GM12891 (cell line): ENCODE results near the gene FUS. TPM values are rescaled to one million over a fixed set of nuclear protein-coding genes. Genes with fewer than 3 reads are reported as not detected.

Source experiments
- DNase-seq: peaks from one replicate; pipeline ENCODE4 v3.0.0; 2011; ENCODE audit warnings: low spot score; ENCODE audit not compliant: insufficient read length
- FAIRE-seq: peaks from 2 replicates; lab custom pipeline; 2011; peaks lifted over from hg19 to GRCh38; lab: Jason Lieb, UNC
- PAX5 ChIP-seq: IDR thresholded peaks from 2 replicates; pipeline ENCODE4 v1.6.1; 2011; ENCODE audit warnings: low read length, moderate library complexity, mild to moderate bottlenecking; ENCODE audit not compliant: insufficient read depth, severe bottlenecking
- POLR2A ChIP-seq: IDR thresholded peaks from 2 replicates; pipeline ENCODE4 v1.6.1; 2011; ENCODE audit warnings: low read depth, low read length, control low read depth
- POLR2AphosphoS5 ChIP-seq: IDR thresholded peaks from 2 replicates; pipeline ENCODE4 v1.6.1; 2011; ENCODE audit warnings: low read depth, low read length, control low read depth
- POU2F2 ChIP-seq: IDR thresholded peaks from 2 replicates; pipeline ENCODE4 v1.6.1; 2011; ENCODE audit warnings: low read depth, mild to moderate bottlenecking, control low read depth, low read length, moderate library complexity
- SPI1 ChIP-seq: IDR thresholded peaks from 2 replicates; pipeline ENCODE4 v1.6.1; 2011; ENCODE audit warnings: low read depth, low read length, control low read depth
- TAF1 ChIP-seq: IDR thresholded peaks from 2 replicates; pipeline ENCODE4 v1.6.1; 2011; ENCODE audit warnings: low read depth, low read length, control low read depth
- polyA plus RNA-seq: library from polyadenylated mRNA; unstranded; fragments of >200 nt; gene quantifications from one replicate; pipeline ENCODE4 v1.2.1, GENCODE V29; 2012; ENCODE audit warnings: low read depth, missing spikeins, inconsistent platforms; ENCODE audit not compliant: missing spikeins

Gene FUS
- polyA plus RNA-seq, result 528 TPM

DNA sequence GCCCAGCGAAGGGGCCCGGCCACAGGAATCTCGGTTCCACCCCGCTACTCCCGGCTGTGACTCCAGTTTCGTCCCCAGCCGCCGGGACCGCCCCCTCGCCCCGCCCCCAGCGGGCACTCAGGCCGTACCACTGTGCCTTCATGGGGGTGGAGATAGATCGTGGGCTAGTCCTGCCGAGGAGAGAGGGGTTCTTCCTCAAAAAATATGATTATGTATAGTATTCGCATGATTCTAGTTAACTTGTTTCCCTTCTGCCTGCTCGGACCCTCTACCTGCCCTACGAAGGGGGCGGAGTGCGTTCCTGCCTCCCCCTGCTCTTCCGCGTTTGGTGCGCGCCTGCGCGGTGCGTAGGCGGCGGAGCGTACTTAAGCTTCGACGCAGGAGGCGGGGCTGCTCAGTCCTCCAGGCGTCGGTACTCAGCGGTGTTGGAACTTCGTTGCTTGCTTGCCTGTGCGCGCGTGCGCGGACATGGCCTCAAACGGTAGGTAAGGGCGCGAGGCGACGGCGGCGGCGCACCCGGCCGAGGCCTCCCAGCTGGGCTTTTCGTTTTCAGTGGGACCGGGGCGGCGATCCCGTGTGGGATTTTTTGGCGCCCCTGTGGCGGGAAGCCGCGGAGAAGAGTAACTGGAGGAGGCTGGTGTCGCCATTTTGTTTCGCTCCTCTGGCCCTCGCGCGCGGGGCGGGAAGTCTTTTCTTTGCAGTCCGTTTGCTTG lies at the start of gene FUS:
Gene FUS, plus strand, starts transcription at position 393 of the 713 bp plus-strand sequence. Its CDS starts 76 bp downstream, at position 469.
- FAIRE-seq (peak; percentile 98), DNase-seq (peak; percentile 84)

DNA sequence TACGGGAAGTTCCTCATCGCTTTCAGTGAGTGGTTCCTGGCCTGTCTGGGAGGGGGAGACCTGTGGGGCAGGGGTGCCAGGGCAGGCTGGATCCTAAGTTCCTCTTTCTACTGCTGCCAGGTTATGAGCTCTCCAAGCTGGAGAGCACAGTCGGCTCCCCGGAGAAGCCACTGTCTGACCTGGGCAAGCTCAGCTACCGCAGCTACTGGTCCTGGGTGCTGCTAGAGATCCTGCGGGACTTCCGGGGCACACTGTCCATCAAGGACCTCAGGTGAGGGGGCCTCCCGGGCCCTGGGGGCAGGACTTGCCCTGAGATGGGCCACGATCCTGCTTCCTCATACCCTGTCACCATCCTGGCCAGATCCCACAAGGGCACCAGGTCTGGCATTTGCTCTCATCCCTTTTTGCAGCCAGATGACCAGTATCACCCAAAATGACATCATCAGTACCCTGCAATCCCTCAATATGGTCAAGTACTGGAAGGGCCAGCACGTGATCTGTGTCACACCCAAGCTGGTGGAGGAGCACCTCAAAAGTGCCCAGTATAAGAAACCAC lies 49.5 kb upstream of the FUS start:
- no peak for TF ChIP-seq POU2F2
- no peak for TF ChIP-seq SPI1
- no peak for TF ChIP-seq POLR2AphosphoS5
- no peak for TF ChIP-seq TAF1
- TF ChIP-seq POLR2A, result no peak
- no peak for TF ChIP-seq PAX5
- FAIRE-seq (no peak), DNase-seq (no peak)

More for the DNA sequence above, at the start of gene FUS:
- peak; percentile 99 for TF ChIP-seq PAX5
- peak; percentile 100 for TF ChIP-seq POLR2A
- 0 out of 2 replicates have a peak, but pooled peaks have one; percentile 29 for TF ChIP-seq SPI1
- peak; percentile 99 for TF ChIP-seq POU2F2
- peak; percentile 100 for TF ChIP-seq POLR2AphosphoS5
- peak; percentile 100 for TF ChIP-seq TAF1

DNA sequence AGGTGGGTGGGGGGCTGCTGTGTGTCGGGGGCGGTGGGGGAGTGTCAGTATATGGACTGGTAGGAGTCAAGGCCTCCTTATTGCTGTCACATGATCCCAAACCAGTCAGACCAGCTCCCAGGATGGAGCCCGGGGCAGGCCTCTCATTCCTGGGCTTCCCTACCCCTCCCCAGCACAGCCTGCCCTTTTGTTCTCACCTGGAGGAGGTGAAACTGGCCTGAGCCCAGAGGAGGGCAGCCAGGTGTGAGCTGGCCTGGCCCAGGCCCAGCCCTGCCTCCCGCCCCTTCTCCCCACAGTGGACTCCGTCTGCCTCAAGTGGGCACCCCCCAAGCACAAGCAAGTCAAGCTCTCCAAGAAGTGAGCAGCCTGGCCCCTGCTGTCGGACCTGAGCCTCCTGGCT lies 49.0 kb upstream of the FUS start:
- no peak for DNase-seq
- FAIRE-seq, result no peak

DNA sequence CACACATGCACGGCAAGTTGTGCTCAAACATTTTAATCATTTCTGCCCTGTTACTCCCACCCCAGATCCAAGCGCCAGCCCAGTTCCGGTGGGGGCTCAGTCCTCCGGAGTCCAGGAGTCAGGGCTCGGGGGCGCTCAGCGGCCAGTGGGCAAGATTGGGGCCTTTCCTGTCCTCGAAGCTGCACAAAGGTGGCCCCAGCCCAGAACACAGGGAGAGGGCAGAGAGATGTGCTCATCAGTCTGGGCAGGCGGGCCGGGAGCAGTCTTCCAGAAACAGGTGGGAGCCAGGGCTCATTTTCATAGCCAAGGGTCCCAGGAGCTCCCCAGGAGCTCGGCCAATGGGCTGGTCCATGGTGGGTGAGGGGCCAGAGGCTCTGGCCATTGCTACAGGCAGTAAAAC lies 48.5 kb upstream of the FUS start:
- DNase-seq, result no peak
- no peak for FAIRE-seq
- TF ChIP-seq POLR2AphosphoS5 (no peak), TAF1 (no peak), SPI1 (no peak), POU2F2 (no peak), PAX5 (no peak)

More for the DNA sequence above, 49.0 kb upstream of the FUS start:
- TF ChIP-seq SPI1 (no peak), PAX5 (no peak), TAF1 (no peak), POLR2AphosphoS5 (no peak)

DNA sequence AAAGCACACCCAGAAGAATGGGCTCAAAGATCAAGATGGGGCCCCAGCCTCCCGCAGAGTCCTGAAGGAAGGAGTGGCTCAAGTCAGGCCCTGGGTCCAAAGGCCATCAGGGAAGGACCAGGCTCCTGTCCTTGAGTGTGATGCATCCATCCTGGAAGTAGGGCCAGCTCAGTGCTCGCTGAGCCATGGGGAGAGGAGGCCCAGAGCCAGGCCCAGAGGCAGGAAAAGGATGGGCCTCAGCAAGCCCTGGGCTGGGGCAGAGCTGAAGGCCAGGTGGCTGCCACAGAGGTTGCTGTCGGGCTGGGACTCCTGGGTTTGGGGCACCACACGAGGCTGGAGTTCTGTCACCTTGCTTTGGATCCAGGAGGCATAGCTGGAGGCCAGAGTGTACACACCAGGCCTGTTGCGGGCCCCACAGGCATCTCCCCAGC lies 48.1 kb upstream of the FUS start:
- FAIRE-seq (no peak), DNase-seq (no peak)
- TF ChIP-seq PAX5 (no peak), TAF1 (no peak), SPI1 (no peak), POU2F2 (no peak), POLR2A (no peak), POLR2AphosphoS5 (no peak)

DNA sequence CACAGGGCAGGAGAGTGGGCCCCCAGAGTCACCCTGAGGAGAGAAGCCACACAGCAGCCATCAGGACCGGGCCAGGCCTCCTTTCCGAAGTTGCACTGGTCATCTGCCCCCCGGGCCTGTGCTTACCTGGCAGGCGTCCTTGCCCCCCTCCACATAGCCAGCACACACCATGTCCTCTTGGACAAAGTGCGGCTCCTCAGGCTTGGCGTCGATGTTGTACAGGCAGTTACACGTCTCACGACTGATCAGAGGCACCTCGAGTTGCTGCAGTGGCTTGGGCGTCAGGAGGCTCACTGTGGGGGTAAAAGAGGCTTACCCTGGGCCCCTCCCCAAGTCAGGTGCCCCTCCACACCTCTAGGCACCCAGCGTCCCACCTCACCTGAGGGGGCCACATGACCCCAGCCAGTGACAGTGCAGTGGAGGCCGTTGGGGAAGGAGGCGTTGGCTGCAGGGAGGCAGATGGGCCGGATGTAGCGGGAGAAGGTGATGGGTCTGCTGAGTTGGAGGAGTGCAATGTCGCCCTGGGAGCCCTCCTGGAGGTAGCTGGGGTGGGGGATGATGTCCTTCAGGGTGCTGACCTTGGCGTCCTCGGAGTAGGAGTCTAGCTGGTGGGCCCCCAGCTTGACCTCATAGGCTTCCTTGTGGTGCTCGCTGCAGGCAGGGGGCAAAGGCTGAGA lies 47.5 kb upstream of the FUS start:
- TF ChIP-seq POLR2AphosphoS5, result no peak
- TF ChIP-seq PAX5, result no peak
- TF ChIP-seq TAF1, result no peak
- no peak for TF ChIP-seq POU2F2
- no peak for TF ChIP-seq POLR2A
- TF ChIP-seq SPI1, result no peak
- FAIRE-seq, result no peak
- DNase-seq, result no peak

DNA sequence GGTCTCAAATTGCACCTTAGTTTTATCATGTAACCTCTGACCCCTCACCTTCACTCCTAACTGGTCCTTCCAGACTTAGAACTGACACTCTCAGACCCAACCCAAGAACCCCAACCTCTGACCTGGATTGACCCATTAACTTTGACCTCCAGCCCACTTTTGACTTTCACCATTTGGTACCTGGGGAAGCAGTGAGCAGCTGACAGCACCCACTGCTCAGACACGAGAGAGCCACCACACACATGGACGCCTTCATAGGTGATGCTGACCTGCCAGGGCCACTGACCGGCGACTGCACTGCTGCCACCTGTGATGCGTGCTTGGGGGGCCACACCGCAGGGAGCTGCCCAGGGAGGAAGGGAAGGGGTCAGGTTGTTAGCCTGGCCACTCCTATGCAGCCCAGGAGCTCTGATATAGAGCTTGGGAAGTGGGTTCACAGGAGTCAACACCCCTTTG lies 46.9 kb upstream of the FUS start:
- FAIRE-seq (no peak), DNase-seq (no peak)
- no peak for TF ChIP-seq POU2F2
- TF ChIP-seq PAX5, result no peak
- TF ChIP-seq SPI1, result no peak
- no peak for TF ChIP-seq POLR2AphosphoS5
- no peak for TF ChIP-seq POLR2A
- no peak for TF ChIP-seq TAF1

DNA sequence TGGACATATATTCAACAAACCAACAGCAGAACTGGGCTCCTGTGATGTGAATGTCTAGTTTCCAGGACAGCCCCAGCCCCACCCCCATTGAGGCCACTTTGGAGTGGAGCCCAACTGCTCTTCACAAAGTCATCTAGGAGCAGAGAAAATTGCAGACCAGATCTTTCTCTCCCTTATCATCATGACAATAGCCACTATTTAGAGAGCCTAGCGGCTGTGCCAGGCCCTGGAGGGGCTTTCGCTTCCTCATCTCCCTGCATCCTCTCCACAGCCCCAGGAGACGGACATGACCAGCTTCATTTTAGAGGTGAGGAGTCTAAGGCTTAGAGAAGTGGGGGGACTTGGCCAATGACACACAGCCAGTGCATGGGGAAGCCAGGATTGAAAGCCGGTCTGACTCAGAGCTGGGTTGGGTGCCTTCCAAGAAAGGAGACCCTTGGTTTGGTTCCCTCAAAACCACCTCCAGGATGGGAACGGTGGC lies 45.8 kb upstream of the FUS start:
- DNase-seq (no peak), FAIRE-seq (no peak)
- TF ChIP-seq SPI1, result no peak

DNA sequence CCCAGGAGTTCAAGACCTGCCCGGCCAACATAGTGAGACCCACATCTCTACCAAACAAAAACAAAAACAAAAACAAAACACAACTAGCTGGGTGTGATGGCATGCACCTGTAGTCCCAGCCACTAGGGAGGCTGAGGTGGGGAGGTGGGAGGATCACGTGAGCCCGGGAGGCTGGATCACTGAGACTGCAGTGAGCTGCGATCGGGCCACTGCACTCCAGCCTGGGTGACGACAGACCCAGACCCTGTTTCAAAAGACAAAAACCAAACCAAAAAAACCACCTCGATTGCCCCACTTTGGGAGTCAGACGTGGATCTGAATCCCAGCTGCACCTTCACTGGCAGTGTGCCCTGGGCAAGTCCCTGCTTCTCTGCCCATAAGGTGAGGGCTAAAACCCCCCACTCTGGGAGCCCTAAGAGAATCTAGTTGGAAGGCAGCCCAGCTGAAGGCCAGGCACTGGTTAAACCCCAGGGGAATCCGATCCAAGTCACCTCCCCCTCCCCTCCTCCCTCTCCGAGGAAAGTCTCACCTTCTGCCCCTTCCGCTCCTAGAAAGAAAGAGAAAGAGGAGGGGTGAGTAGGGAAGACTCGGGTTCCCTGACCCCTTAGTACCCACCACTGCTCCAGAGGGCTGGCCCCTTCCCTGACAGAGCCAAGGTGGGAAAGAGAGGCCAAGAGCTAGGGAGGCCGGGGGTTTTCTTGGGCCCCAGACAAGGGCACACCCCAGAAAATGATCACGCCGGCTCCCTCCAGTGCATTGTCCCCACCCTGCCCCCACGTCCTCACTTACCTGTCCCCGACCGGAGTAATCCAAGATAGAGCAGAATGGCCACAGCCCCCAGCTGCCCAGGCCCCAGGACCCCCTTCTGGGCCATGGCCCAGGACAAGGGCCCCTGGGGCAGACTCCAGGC lies 45.1 kb upstream of the FUS start:
- TF ChIP-seq POLR2A (no peak), PAX5 (no peak), SPI1 (no peak), TAF1 (no peak)
- no peak for DNase-seq
- FAIRE-seq, result no peak
